Dermis microvascular lymphatic vessel endothelial cell (primary cell): ENCODE results near the gene BFSP2. TPM values are rescaled to one million over a fixed set of nuclear protein-coding genes. Genes with fewer than 3 reads are reported as not detected.
A peak's percentile ranks its signal among the peaks of the same experiment; 100 is the strongest.
"Not testable (repeated sequence)": the region's sequence is repeated elsewhere in the genome, so short reads cannot be mapped to it uniquely, and the experiment has no call there.

ENCODE experiments used
- DNase-seq, 2 donors: peaks; one replicate each; pipeline versions ENCODE4 v3.0.0 to v3.0.0-alpha.2; 2010; ENCODE audit warnings: low read depth in 2 of 2
- total RNA-seq: library from RNA; depleted of rRNA; stranded (reverse); fragments of >200 nt; gene quantifications from 2 replicates; pipeline ENCODE4 v1.2.1, GENCODE V29; 2014

The BFSP2 gene
- total RNA-seq, 1 donor from 2014 or later: not detected

GRCh38 chr3:133455960-133456359 is 56.1 kb downstream of the BFSP2 start:
- DNase-seq: no peak

GRCh38 chr3:133457025-133457424 is 57.2 kb downstream of the BFSP2 start:
- no peak for DNase-seq

GRCh38 chr3:133457465-133458067 is 57.7 kb downstream of the BFSP2 start:
- DNase-seq: peak in 1 of 2 donors; percentile 29

- DNase-seq: peak in 1 of 2 donors; percentile 18
Measured at GRCh38 chr3:133459400-133459799, 59.5 kb downstream of the BFSP2 start.

- DNase-seq: no peak
Measured at GRCh38 chr3:133460809-133461208, 61.0 kb downstream of the BFSP2 start.

GRCh38 chr3:133461291-133461690 is 61.4 kb downstream of the BFSP2 start:
- DNase-seq: no peak

DNA sequence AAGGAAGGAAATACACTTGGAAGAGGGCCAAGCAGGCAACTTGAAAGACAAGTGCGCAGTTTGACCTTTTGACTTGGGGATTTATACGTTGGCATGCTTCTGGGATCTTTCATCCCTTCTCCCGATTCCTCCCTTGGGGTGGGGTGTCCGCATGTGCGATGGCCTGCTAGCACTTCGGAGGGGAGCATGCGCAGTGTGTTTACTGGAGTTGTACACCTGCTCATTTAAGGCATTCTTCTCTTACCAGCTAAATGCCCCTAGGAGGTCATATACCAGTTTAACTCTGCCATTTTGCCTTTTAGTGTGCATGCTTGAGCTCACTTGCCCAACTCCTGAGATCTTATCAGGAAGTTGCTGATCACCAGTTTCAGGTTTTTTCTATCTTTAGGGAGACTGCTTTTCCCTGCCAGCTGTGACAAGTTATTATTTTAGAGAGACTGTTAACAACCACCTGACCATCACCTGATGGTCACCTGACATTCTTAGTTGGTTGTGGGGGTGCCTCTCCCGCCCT is 63.5 kb downstream of the BFSP2 start:
- DNase-seq: no peak

DNA sequence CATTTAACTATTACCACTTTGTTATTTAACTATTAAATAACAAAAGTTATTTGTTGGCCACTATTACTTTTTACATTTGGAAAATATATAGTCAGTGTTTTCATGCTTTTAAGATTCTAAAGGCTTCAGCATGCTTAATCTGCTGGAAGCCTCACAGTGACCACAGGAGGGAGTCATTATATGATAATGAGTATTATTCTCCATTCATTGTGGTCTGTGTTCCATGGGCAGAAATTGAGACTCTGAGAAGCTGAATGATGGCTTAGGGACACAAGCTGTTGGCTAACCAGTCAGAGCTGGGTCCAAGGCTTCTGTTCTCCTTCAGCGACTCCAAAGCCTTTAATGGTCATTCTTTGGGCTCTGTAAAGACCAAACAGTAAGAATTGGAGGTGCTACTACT is 64.7 kb downstream of the BFSP2 start:
- DNase-seq: peak; percentile 24 to 40

DNA sequence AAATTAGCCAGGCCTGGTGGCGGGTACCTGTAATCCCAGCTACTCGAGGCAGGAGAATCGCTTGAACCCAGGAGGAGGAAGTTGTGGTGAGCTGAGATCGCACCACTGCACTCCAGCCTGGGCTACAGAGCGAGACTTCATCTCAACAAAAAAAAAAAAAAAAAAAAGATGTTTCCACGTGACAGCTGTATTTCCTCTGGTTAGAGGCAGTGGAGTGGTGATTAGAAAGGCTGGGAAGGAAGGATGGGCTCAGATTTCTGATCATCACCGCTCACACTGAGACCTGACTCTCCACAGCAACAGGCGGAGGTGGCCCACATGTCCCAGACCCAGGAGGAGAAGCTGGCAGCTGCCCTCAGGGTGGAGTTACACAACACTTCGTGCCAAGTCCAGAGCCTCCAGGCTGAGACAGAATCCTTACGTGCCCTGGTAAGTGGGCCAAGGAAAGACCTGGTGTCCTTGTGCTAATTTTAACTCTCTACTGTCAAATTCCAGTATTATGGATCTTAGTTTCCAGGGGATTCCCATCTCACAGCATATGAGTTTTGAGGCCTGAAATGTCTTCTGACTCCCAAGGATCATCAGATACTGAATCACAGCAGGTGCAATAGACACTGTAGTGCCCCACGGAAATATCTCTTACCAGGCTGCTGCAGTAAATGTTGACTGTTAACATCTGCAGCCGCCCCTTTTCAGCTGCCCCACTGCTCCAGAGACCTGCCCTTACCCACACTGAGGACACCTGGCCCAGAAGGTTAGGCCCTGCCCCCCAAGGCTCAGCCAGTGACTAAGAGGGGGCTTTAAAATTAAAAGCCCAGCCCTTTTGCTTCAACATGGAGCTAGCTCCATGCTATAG is 66.9 kb downstream of the BFSP2 start:
- no peak for DNase-seq

- DNase-seq: no peak
Measured at GRCh38 chr3:133467780-133468179, 67.9 kb downstream of the BFSP2 start.

- DNase-seq: no peak
Measured at GRCh38 chr3:133468251-133468721, 68.4 kb downstream of the BFSP2 start.

DNA sequence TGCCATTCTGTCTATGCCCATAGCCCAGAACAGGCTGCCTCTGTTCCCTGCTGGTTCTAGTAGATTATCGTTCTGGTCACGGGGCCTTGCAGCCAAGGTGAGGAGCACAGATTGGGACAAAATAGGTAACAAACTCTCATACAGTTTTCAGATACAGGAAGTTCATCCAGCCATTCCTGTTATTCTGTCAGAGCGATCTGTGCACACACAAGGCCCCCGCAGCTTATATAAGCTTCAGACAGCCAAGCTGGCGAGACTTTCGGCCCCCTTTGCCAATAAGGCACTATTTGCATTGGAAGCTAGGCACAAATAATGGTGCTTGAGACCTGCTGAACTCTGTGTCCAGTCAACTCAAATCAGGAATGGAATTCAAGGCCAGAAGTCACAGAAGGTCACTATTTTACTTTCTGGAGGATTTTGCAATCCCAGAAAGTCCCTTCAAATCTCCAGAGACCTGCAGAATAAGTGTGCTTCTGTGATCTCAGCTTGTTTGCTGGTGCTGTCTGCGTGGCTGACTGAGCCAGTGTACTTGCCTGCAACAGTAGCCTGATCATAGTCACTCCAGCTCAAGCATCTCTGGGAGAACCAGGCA is 69.4 kb downstream of the BFSP2 start:
- DNase-seq: no peak

GRCh38 chr3:133472242-133472641 is 72.4 kb downstream of the BFSP2 start:
- DNase-seq: no peak

GRCh38 chr3:133472889-133473288 is 73.0 kb downstream of the BFSP2 start:
- no peak for DNase-seq

DNA sequence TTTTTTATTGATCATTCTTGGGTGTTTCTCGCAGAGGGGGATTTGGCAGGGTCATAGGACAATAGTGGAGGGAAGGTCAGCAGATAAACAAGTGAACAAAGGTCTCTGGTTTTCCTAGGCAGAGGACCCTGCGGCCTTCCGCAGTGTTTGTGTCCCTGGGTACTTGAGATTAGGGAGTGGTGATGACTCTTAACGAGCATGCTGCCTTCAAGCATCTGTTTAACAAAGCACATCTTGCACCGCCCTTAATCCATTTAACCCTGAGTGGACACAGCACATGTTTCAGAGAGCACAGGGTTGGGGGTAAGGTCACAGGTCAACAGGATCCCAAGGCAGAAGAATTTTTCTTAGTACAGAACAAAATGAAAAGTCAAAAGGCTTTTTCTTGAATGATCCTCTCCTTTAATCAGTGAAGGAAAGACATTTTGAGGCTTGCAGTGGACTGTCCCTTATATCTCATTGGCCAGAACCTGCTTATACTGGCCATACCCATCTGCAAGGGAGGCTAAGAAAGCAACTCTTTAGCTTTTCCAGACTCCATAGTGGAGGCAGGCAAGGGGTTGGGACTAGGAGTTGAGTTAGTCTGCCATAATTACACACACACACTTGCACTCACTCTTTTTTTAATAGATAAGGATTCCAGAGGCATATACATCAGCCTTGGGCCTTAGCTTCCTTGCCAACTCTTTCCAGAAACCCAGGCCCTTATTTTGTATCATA is 73.8 kb downstream of the BFSP2 start:
- DNase-seq: not testable (repeated sequence)

- DNase-seq: no peak
Measured at GRCh38 chr3:133474251-133474801, 74.5 kb downstream of the BFSP2 start.

- no peak for DNase-seq
Measured at GRCh38 chr3:133474817-133475216, 75.0 kb downstream of the BFSP2 start.

DNA sequence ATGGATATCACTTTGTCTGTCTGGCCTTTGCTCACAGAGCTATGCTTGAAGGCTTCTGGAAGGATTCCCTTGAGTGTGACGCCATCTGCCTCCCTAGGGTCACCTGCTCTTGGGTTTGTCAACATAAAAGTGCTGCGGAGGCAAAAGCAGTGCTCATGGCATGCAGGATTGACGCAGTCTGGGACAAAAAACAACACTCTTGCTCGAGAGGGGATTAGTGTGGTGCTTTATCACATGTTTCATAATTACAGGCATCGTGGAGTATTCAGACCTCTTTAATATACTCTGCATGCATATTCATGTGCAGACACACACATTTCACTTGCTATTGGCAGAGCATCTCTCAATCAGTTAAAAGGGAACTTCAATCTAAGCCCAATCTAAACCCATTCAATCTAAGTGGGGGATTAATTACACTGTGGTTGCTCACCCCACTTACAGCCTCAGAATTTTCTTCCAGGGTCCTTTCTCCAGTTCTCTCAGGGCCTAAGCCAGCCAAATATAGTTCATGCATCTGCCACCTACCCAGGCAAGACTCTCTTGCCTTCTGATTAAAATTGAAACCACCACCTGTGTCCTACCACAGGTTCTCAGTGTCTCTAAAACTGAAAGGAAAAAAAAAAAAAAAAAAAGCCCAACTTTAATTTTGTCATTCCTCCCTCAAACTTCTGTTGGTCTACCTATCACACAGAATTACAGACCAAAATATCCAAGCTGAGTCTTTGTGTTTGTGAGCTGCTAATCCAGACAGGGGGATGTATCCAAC is 75.6 kb downstream of the BFSP2 start:
- no peak for DNase-seq

DNA sequence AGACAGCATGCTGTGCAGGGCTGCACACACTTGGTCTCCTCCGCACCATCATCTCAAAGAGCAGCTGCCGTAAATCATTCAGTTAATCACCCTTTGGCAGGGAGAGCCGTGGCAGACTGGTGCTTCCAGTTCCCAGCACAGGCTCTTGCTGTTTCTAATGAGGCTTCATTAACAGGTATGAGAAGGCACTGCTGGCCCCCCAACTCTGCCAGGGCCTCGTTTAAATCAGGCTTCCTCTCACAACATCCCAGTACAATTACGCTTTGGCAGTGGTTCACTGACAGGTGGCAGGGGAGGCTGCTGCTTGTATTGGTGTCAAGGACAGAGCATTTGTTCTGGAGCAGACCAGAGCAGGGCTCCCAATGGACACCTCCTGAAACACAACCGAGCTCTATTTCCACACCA is 77.1 kb downstream of the BFSP2 start:
- no peak for DNase-seq

DNA sequence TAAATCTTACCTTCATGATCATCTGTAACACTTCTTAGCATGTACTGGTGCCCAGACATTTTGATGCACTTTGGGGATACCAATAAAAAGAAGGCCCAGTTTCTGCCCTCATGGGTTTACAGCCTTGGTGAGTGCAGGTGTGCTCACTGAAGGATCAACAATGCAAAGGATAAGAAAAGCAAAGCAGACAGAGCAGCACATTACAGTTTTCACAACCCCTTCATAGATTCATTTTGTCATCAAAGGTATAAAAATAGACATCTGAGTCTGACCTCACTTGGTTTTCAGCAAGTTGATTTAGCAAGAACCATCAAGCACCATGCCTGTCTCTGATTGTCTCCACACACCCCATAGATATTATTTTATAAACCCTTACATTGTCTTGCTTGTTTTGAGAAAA is 77.6 kb downstream of the BFSP2 start:
- DNase-seq: no peak

DNA sequence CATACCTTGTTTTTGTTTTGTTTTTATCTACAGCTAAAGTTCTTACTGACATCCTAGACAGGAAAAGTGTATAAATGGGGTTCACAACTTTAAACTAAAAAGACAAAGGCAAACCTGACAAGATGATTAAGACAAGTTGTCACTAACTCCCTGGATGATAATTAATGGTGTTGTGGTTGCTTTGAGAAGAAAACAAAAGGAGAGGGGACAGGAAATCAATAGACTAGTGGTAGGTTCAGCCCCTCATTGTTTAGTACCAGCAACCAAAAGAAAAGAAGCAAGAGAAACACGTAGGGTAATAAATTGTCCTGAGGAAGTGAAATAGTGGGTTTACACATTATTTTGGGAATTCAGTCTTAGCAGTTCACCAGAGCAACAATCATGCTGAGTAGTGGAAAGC is 78.8 kb downstream of the BFSP2 start:
- no peak for DNase-seq
